Left ventricle myocardium inferior (tissue), 1 donor: ENCODE data around the gene FAM9C. TPM values are rescaled to one million over a fixed set of nuclear protein-coding genes. Genes with fewer than 3 reads are reported as not detected.

Experiments
- DNase-seq: peaks from one replicate; pipeline ENCODE4 v3.0.0-alpha.2; 2020
- H3K27ac ChIP-seq: fragments of 200-600 bp; replicated peaks from 2 replicates; pipeline ENCODE4 v1.8.0; 2021
- H3K27me3 ChIP-seq: fragments of 200-600 bp; 2 replicates; pipeline ENCODE4 v1.8.0; 2021; ENCODE audit warnings: low read depth
- H3K36me3 ChIP-seq: fragments of 200-600 bp; 2 replicates; pipeline ENCODE4 v1.8.0; 2021
- H3K4me1 ChIP-seq: fragments of 200-600 bp; 2 replicates; pipeline ENCODE4 v1.8.0; 2021
- H3K4me3 ChIP-seq: fragments of 200-600 bp; 2 replicates; pipeline ENCODE4 v1.8.0; 2021; ENCODE audit warnings: mild to moderate bottlenecking, moderate library complexity
- H3K9me3 ChIP-seq: fragments of 200-600 bp; replicated peaks from 2 replicates; pipeline ENCODE4 v1.8.0; 2021
- intact Hi-C: fragments of 100-400 bp; cut with micrococcal nuclease; formaldehyde crosslinking; loops from one replicate; pipeline ENCODE4 v1.11.0; 2022
- total RNA-seq: library from RNA; stranded (reverse); fragmentation: NEBNext Ultra II Directional; extraction: Animal tissue kit (Norgen Biotek cat#: 25700); gene quantifications from one replicate; pipeline ENCODE4 v1.2.1, GENCODE V29; 2021
- TF ChIP-seq, protein P1 (sequence below): fragments of 200-600 bp; IDR thresholded peaks from 2 replicates; pipeline ENCODE4 v1.8.0; 2021; ENCODE audit warnings: antibody characterized with exemption, mild to moderate bottlenecking, borderline replicate concordance
- donor health status: DM: no; HTN: yes; CAD: no; lungs with severe emphysema.

FAM9C gene
- total RNA-seq, 1 donor from 2014 or later = not detected

DNA sequence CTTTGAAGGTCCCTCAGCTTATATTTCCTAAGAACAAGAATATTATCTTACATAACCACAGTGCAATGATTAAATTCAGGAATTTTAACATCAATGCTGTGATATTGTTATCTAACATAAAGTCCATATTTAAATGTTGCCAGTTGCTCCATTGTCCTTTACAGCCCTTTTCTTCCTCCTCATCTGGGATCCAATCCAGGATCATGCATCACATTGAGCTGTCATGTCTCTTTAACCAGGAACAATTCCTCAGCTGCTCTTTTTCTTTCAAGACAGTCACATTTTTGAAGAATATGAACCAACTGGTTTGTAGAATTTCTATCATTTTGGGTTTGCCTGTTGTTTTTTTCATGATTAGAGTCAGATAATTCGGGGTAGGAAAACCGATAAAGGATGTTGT, 57.5 kb downstream of the FAM9C start:
- no peak for DNase-seq
- intact Hi-C loops = no loop called here
- Histone ChIP-seq H3K4me3 (no peak overlapping the region), H3K9me3 (no peaks in the 10 kb centered on the region), H3K27ac (no peak overlapping the region), H3K27me3 (no peaks in the 10 kb centered on the region), H3K36me3 (no peaks in the 10 kb centered on the region), H3K4me1 (peaks cover 17% of the 10 kb centered on the region)
- TF ChIP-seq, protein P1, sequence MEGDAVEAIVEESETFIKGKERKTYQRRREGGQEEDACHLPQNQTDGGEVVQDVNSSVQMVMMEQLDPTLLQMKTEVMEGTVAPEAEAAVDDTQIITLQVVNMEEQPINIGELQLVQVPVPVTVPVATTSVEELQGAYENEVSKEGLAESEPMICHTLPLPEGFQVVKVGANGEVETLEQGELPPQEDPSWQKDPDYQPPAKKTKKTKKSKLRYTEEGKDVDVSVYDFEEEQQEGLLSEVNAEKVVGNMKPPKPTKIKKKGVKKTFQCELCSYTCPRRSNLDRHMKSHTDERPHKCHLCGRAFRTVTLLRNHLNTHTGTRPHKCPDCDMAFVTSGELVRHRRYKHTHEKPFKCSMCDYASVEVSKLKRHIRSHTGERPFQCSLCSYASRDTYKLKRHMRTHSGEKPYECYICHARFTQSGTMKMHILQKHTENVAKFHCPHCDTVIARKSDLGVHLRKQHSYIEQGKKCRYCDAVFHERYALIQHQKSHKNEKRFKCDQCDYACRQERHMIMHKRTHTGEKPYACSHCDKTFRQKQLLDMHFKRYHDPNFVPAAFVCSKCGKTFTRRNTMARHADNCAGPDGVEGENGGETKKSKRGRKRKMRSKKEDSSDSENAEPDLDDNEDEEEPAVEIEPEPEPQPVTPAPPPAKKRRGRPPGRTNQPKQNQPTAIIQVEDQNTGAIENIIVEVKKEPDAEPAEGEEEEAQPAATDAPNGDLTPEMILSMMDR = no peak

DNA sequence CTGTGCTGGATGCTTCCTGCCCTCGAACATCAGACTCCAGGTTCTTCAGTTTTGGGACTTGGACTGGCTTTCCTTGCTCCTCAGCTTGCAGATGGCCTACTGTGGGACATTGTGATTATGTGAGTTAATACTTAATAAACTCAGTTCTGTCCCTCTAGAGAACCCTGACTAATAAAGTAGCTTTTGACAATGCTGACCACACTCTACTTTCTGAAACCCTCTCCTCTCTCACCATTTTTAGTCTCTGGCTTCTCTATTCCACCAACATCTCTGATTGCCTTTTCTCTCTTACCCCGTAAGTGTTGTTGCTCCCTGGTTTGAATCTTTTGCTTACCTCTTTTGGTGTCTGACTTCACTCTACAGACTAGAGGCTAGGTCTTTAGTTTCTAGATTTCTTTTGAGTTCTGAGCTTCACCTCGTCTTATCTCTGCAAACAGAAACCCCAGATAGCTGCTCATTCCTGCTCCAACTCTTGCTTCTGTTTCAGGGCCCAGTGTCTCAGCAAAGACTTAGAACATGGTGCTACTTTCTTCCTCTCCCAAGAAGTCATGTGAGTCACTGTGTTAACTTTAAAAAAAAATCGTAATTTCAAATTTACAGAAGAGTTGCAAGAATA, 58.1 kb downstream of the FAM9C start:
- peaks cover 17% of the 10 kb centered on the region for H3K4me1 ChIP-seq
- no peaks in the 10 kb centered on the region for H3K36me3 ChIP-seq
- TF ChIP-seq, protein P1 = no peak
- intact Hi-C loops = no loop called here
- no peak for DNase-seq
- no peaks in the 10 kb centered on the region for H3K27me3 ChIP-seq
- H3K4me3 ChIP-seq = no peak overlapping the region
- H3K27ac ChIP-seq = no peak overlapping the region
- H3K9me3 ChIP-seq = no peaks in the 10 kb centered on the region

Other genes with a start within 250 kb of the FAM9C start
- gene TLR7, start 177.5 kb downstream of the FAM9C start, total RNA-seq = 0.69 TPM
- gene TLR8, start 138.0 kb downstream of the FAM9C start, total RNA-seq = 0.85 TPM
- gene TMSB4X, start 69.5 kb downstream of the FAM9C start, total RNA-seq = 955 TPM